Limb (tissue), 2 donors: ENCODE results near the gene LMOD1.
A peak's percentile ranks its signal among the peaks of the same experiment; 100 is the strongest.
"Not testable (repeated sequence)": the region's sequence is repeated elsewhere in the genome, so short reads cannot be mapped to it uniquely, and the experiment has no call there.

ENCODE experiments used
- DNase-seq, 2 donors: peaks; one replicate each; pipeline ENCODE4 v3.0.0-alpha.2; 2016; ENCODE audit errors: extremely low spot score in 2 of 2

The LMOD1 gene

GRCh38 chr1:201946224-201946908 is at the start of gene LMOD1:
TSS of gene LMOD1 (minus strand) at chr1:201946548. CDS start at chr1:201946340, 208 bp downstream.
- peak; percentile 78 to 82 for DNase-seq

- DNase-seq = no peak
These were observed 44.1 kb upstream of the LMOD1 start for GRCh38 chr1:201990427-201990826.

- no peak for DNase-seq
These were observed 43.2 kb upstream of the LMOD1 start for GRCh38 chr1:201989354-201990128.

GRCh38 chr1:201988601-201989000 is 42.3 kb upstream of the LMOD1 start:
- DNase-seq = no peak

GRCh38 chr1:201985355-201985754 is 39.0 kb upstream of the LMOD1 start:
- DNase-seq = no peak

GRCh38 chr1:201984446-201984845 is 38.1 kb upstream of the LMOD1 start:
- DNase-seq = no peak

DNA sequence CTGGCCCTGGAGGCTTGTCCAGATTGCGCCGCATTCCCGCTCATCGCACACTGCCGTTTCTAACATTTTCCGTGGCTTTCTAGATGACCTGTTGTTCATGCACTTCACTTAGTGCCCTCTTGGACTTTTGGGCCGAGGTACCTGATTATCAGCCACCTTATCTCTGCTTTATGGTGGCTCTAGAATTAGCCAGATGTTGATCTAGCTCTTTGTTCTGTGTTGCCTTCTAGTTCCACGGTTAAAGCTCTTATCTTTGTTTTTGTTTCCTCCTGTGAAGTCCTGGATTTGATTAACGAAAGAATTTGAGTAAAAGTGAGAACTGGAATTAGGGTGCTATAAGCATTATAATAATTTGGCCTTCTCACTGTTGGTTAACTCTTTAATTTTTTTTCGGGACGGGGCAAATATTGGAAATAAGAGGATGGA is 37.0 kb upstream of the LMOD1 start:
- DNase-seq = no peak

- DNase-seq = peak; percentile 60 to 73
These were observed 36.5 kb upstream of the LMOD1 start, which contains the start of gene RNPEP for GRCh38 chr1:201982623-201983379. TSS of gene RNPEP (plus strand) at chr1:201982648. CDS start at chr1:201982667, 19 bp downstream.

DNA sequence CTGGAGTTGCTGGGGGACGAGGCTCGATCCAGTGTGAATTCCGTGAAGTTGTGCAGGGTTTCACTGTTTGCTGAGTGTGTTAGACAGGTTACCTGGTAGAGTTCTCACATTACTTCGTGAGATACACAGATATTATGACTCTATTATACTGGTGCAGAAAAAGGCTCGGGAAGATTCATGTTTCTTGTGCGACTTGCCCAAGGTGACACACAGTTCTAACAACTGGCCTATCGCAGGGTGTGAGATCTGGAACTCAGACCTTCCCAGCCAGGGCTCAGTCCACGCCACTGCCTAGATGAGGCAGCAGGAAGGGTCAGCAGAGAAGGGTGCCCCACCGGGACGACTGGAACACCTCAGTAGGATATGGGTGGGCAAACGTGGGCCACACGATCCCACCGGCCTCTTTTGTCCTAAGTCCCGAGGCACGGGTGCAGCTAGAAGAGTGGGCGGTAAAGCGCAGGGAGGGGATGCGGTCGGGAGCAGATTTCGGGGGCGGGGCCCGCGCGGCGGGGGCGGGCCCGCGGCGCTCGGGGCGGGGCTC is 35.8 kb upstream of the LMOD1 start:
- peak in 1 of 2 donors; percentile 88 for DNase-seq

GRCh38 chr1:201970334-201971159 is 24.2 kb upstream of the LMOD1 start:
- no peak for DNase-seq

DNA sequence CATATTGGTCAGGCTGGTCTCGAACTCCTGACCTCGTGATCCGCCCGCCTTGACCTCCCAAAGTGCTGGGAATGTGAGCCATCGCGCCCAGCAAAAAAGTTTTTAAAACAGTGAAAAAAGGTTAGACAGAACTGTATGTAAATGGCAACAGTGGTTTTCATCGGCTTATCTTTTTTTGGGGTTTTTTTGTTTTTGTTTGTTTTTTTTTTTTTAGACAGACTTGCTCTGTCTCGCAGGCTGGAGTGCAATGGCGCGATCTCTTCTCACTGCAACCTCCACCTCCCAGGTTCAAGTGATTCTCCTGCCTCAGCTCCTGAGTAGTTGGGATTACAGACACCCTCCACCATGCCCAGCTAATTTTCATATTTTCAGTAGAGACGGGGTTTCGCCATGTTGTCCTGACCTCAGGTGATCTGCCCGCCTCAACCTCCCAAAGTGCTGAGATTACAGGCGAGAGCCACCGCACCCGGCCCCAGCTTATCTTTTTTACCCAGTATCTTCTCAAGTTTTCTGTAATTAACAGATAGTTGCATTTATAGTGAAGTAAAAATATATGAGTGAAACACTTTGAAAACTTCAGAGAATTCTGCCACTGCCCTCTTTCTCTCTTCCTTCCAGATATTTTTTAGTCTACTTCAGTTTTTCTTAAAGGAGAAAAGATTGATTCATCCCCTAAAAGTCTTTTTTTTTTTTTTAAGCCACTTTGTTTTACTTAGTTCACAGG is 22.0 kb upstream of the LMOD1 start:
- DNase-seq = no peak

DNA sequence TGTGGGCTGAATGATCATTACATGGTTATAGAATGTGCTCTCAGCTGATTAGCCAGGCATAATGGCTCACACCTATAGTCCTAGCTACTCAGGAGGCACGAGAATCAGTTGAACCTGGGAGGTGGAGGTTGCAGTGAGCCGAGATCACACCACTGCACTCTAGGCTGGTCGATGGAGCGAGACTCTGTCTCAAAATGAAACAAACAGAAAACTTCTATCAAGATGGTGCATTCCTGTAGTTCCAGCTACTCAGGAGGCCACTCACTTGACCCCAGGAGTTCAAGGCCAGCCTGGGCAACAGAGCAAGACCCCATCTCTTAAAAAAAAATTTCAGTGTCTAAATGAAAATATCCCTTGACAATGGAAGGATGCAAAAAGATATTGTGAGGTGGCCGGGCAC is 19.8 kb upstream of the LMOD1 start:
- no peak for DNase-seq

DNA sequence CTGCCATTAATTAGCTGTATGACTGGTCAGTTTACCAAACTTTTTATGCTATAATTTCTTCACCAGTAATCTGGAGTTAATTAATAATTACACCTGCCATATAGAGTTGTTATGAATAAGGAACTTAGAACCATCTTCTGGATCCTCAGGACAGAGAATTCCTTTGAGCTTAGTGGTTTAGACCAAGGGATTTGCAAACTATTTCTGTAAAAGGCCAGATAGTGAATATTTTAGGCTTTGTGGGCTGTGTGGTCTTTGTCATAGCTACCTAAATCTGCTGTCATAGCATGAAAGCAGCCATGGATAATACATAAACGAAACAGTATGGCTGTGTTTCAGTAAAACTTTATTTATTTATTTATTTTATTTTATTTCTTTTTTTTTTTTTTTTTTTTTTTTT is 17.9 kb upstream of the LMOD1 start:
- DNase-seq = no peak

GRCh38 chr1:201962382-201962781 is 16.0 kb upstream of the LMOD1 start:
- not testable (repeated sequence) for DNase-seq

DNA sequence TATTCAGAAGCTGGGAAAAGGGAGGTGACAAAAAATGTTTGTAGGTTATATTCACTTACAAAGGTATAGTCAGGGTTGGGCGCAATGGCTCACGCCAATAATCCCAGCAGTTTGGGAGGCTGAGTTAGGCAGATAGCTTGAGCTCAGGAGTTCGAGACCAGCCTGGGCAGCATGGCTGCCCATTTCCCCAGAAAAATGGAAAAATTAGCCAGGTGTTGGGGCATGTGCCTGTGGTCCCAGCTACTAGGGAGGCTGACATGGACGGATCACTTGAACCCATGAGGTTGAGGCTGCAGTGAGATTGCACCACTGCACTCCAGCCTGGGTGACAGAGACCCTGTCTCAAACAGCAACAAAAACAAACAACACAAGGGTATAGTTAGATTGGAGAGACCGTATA is 12.0 kb upstream of the LMOD1 start:
- no peak for DNase-seq

DNA sequence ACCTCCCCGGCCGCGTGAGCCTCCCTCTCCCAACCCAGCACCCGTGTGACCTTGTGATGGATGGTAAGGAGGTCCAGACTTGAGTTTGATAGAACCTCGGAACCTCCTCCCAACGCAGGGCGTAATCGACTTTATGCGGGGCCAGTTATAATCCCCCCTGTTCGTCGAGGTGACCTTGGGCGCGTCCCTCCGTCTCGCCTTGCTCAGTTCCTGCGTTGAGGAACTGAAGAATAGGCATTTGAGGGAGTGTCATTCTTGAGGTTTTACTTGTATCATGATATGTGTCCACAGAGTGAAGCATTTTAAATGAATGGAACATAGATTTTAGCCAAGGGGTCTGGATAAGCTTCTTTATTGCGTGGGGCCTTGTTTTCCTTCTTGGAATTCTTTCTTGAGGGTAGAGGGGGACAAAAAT is 9.4 kb upstream of the LMOD1 start:
- no peak for DNase-seq

DNA sequence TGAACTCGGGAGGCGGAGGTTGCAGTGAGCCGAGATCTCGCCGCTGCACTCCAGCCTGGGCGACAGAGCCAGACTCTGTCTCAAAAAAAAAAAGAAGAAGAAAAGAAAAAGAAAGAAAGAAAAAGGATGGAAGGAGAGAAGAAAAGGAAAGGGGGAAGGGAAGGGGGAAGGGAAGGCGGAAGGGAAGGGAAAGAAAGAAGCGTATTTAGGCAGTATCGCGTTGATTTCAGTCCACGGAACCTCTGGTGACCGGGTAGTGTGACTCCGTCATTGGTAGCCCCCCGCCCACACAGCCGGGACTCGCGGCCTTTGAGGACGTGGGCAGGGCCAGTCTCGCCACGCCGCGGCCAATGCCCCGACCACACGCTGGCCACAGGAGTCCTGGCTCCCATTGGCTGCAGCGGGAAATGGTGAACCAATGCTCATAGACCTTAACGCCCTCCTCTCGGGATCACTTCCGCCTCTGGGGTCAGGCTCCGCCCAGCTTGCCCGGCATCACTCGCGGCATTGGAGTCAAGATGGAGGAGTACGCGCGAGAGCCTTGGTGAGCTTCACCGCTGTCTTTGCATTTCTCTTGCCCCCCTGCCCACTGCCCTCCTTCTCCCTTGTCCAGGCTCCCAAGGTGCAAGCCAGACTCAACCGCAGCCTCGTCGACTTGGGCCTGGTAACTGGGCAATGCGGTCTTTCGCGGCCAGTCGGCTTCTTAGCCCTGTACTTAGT is 8.8 kb upstream of the LMOD1 start, which contains the start of gene TIMM17A:
Gene TIMM17A, plus strand, starts transcription at position 495 of the 720 bp plus-strand sequence. Its CDS starts 24 bp downstream, at position 519.
- DNase-seq = peak; percentile 96 to 98

- DNase-seq = peak in 1 of 2 donors; percentile 36
These were observed 8.1 kb upstream of the LMOD1 start for GRCh38 chr1:201954263-201955008.

DNA sequence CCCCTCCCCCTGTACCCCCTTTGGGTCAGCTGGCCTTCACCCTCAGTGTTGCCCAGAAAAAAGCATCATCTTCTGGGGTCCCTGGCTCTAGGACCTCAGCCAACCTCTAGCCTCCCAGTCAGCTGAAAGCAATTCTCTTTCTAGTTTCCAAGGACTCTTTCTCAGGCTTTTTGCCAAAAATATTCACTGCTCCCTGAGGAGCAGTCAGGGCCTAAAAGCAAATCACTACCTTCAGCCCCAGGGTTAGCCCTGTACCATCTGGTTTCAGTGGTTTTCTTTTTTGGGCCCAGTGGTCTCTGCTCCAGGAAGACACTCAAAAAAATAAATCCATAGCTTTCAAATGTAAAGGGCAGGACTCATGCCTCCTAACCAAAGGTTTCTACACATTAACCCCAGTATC is 3.1 kb upstream of the LMOD1 start:
- no peak for DNase-seq
